GM21381 (cell line): ENCODE data around the gene CYP46A1.

Experiments
- ATAC-seq: cut with Tn5 transposase; IDR thresholded peaks from one replicate; pipeline ENCODE4 v1.9.1; 2021; ENCODE audit warnings: mild to moderate bottlenecking, moderate library complexity; ENCODE audit not compliant: unreplicated experiment

CYP46A1 gene

GRCh38 chr14:99686557-99687283 is 2.6 kb downstream of the CYP46A1 start:
- no peak for ATAC-seq

GRCh38 chr14:99687284-99688209 is 3.4 kb downstream of the CYP46A1 start:
- ATAC-seq = no peak

- ATAC-seq = no peak
These were observed 4.1 kb downstream of the CYP46A1 start for GRCh38 chr14:99688210-99688581.

- no peak for ATAC-seq
These were observed 4.5 kb downstream of the CYP46A1 start for GRCh38 chr14:99688629-99689028.

GRCh38 chr14:99689266-99690236 is 5.5 kb downstream of the CYP46A1 start:
- no peak for ATAC-seq

- no peak for ATAC-seq
These were observed 6.5 kb downstream of the CYP46A1 start for GRCh38 chr14:99690636-99691035.

GRCh38 chr14:99691111-99691885 is 7.2 kb downstream of the CYP46A1 start:
- ATAC-seq = no peak

- ATAC-seq = no peak
These were observed 9.8 kb downstream of the CYP46A1 start for GRCh38 chr14:99693918-99694317.

GRCh38 chr14:99696929-99697328 is 12.8 kb downstream of the CYP46A1 start:
- ATAC-seq = no peak

- ATAC-seq = no peak
These were observed 14.1 kb downstream of the CYP46A1 start for GRCh38 chr14:99698236-99698635.

- no peak for ATAC-seq
These were observed 14.5 kb downstream of the CYP46A1 start for GRCh38 chr14:99698642-99699041.

- ATAC-seq = no peak
These were observed 15.1 kb downstream of the CYP46A1 start for GRCh38 chr14:99699085-99699760.

- ATAC-seq = no peak
These were observed 15.8 kb downstream of the CYP46A1 start for GRCh38 chr14:99699861-99700260.

GRCh38 chr14:99700379-99700778 is 16.3 kb downstream of the CYP46A1 start:
- no peak for ATAC-seq

- no peak for ATAC-seq
These were observed 17.2 kb downstream of the CYP46A1 start for GRCh38 chr14:99701260-99701659.

- ATAC-seq = no peak
These were observed 18.0 kb downstream of the CYP46A1 start for GRCh38 chr14:99702115-99702514.

- no peak for ATAC-seq
These were observed 19.3 kb downstream of the CYP46A1 start for GRCh38 chr14:99703381-99703780.

- no peak for ATAC-seq
These were observed 19.9 kb downstream of the CYP46A1 start for GRCh38 chr14:99704037-99704436.

- no peak for ATAC-seq
These were observed 22.2 kb downstream of the CYP46A1 start for GRCh38 chr14:99706107-99706900.
